ENCODE results near the gene SYT6. TPM values are rescaled to one million over a fixed set of nuclear protein-coding genes. Genes with fewer than 3 reads are reported as not detected.

Gene SYT6
- total and polyA plus RNA-seq, 10 of the 15 experiments (the other 5 are each of a cell fraction or from before 2014, with no cell fraction given), result 0.05 to 0.39 TPM; not detected in 8

DNA sequence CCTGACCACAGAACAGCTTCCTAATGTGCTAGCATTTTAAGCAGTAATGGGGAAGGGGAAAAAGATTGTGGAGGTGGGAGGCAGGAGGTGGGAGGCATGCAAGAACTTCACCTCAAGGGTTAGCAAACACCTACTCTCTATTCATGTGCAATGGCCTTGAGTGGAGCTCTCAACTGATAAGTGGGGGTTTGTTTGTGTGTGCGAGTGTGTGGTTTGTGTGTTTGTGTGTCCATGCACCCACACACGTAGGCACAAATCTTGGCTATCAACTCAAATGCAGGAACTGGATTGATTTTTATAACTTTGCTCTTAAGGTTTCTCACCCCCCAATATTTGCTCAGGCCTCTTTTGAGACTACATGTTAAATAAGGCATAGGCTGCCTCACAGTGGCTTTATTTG, 78.6 kb downstream of the SYT6 start:
- Histone ChIP-seq H3K9me3 (replicated peaks; ENCODE audit: control insufficient read depth, insufficient read depth, low read length) (peaks cover 9% of the 10 kb centered on the region), H3K4me2 (ENCODE audit: control insufficient read depth, insufficient read depth) (no peak overlapping the region), H3K4me3 (no peak overlapping the region), H3K27me3 (replicated peaks in 1 of 2; ENCODE audit: control insufficient read depth in 2 of 2, insufficient read depth in 2 of 2, low read length in 1 of 2) (no peaks in the 10 kb centered on the region), H2AFZ (ENCODE audit: control insufficient read depth, low read depth, low read length) (no peak overlapping the region; the same call in 1 of the 2 replicates), H3K9ac (ENCODE audit: control insufficient read depth, insufficient read depth, low read length) (no peak overlapping the region), H4K20me1 (ENCODE audit: control insufficient read depth, insufficient read depth) (no peaks in the 10 kb centered on the region), H3K27ac (ENCODE audit: control insufficient read depth, insufficient read depth) (no peak overlapping the region), H3K36me3 (ENCODE audit: control insufficient read depth in 2 of 2, insufficient read depth in 2 of 2, low read length in 1 of 2) (no peaks in the 10 kb centered on the region), H3K79me2 (ENCODE audit: control insufficient read depth, insufficient read depth, low read length) (no peaks in the 10 kb centered on the region), H3K4me1 (ENCODE audit: control insufficient read depth, insufficient read depth, low read length) (peaks cover 9% of the 10 kb centered on the region; the same call in 1 of the 2 replicates)
- RAD21 ChIA-PET (ENCODE audit: unreplicated experiment), result interaction anchor here (0.6 to 1.8 kb wide), 6 partner anchors 17 to 1440 kb away, joined by 3 to 5 read pairs (median 4); partner anchors contain the start of genes HIPK1 and OLFML3
- no TSS peak for BruUV-seq (replicated peaks)
- SMC1A ChIA-PET (ENCODE audit: uncharacterized antibody, unreplicated experiment), result interaction anchor here (0.8 to 1.6 kb wide), 9 partner anchors 9 to 208 kb away, joined by 3 to 5 read pairs (median 4); partner anchors contain the start of gene OLFML3
- in situ Hi-C loops (cut with MboI), result no loop called here
- CTCF ChIA-PET, result interaction anchor here (0.7 to 2.1 kb wide), 7 partner anchors 12 to 208 kb away, joined by 3 to 10 read pairs (median 4); partner anchors contain the start of gene OLFML3
- 85% methylated on average over 2 of the region's 2 CpGs for WGBS (ENCODE audit: insufficient coverage, insufficient replicate concordance, low lambda C conversion rate, missing lambda C conversion rate)
- POLR2A ChIA-PET, result no interaction called here
- intact Hi-C loops (cut with micrococcal nuclease; ENCODE audit: unreplicated experiment), result no loop called here
- DNase-seq (ENCODE audit: low read depth, low spot score), result no peak
- TF ChIP-seq, protein P1, sequence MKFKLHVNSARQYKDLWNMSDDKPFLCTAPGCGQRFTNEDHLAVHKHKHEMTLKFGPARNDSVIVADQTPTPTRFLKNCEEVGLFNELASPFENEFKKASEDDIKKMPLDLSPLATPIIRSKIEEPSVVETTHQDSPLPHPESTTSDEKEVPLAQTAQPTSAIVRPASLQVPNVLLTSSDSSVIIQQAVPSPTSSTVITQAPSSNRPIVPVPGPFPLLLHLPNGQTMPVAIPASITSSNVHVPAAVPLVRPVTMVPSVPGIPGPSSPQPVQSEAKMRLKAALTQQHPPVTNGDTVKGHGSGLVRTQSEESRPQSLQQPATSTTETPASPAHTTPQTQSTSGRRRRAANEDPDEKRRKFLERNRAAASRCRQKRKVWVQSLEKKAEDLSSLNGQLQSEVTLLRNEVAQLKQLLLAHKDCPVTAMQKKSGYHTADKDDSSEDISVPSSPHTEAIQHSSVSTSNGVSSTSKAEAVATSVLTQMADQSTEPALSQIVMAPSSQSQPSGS (IDR thresholded peaks at IDR 0.05; ENCODE audit: low read length), result no peak
- TF ChIP-seq MEF2A (IDR thresholded peaks at IDR 0.05; ENCODE audit: insufficient read depth, low read depth, low read length) (no peak), ATF7 (IDR thresholded peaks at IDR 0.05; ENCODE audit: low read depth) (no peak), CHD1 (IDR thresholded peaks at IDR 0.05; ENCODE audit: low read depth, low read length) (no peak), LARP7 (IDR thresholded peaks at IDR 0.05) (0 out of 2 replicates have a peak, but pooled peaks have one; percentile 30), IKZF2 (IDR thresholded peaks at IDR 0.05) (no peak), RCOR1 (conservative IDR thresholded peaks at IDR 0.05; ENCODE audit: low read depth, low read length) (no peak), RUNX3 (IDR thresholded peaks at IDR 0.05; ENCODE audit: low read length) (0 out of 2 replicates have a peak, but pooled peaks have one; percentile 12), TCF7 (IDR thresholded peaks at IDR 0.05; ENCODE audit: borderline replicate concordance) (no peak)
- TF ChIP-seq, protein P2, sequence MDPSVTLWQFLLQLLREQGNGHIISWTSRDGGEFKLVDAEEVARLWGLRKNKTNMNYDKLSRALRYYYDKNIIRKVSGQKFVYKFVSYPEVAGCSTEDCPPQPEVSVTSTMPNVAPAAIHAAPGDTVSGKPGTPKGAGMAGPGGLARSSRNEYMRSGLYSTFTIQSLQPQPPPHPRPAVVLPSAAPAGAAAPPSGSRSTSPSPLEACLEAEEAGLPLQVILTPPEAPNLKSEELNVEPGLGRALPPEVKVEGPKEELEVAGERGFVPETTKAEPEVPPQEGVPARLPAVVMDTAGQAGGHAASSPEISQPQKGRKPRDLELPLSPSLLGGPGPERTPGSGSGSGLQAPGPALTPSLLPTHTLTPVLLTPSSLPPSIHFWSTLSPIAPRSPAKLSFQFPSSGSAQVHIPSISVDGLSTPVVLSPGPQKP (IDR thresholded peaks at IDR 0.05; ENCODE audit: low read depth, low read length), result no peak
- no peak for FAIRE-seq
- no peak for ATAC-seq

Data from GM12878 (cell line).